ENCODE measurements around the gene CCDC187.

The CCDC187 gene

GRCh38 chr9:136251264-136252115, 52.4 kb downstream of the CCDC187 start:
- no peak for DNase-seq

DNA sequence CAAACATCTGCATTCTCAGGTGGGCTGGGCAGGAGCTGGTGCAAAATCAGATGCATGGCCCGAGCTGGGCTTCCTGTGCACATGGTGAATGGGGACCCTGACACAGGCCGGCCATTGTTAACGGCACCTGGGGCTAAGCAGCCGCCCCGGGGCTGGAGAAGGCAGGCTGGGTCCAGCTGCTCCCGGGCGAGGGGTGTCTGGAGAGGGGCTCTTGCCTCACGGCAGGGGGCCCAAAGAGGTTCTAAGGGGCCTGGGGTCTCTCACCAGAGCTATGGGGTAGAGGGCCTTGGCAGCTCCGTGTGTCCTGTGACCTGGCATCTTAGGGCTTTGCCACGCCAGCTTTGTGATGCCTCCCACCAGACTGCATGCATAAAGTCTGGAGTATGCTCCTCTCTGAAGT, 53.2 kb downstream of the CCDC187 start:
- DNase-seq: no peak

GRCh38 chr9:136249877-136250559, 53.9 kb downstream of the CCDC187 start:
- DNase-seq: no peak

DNA sequence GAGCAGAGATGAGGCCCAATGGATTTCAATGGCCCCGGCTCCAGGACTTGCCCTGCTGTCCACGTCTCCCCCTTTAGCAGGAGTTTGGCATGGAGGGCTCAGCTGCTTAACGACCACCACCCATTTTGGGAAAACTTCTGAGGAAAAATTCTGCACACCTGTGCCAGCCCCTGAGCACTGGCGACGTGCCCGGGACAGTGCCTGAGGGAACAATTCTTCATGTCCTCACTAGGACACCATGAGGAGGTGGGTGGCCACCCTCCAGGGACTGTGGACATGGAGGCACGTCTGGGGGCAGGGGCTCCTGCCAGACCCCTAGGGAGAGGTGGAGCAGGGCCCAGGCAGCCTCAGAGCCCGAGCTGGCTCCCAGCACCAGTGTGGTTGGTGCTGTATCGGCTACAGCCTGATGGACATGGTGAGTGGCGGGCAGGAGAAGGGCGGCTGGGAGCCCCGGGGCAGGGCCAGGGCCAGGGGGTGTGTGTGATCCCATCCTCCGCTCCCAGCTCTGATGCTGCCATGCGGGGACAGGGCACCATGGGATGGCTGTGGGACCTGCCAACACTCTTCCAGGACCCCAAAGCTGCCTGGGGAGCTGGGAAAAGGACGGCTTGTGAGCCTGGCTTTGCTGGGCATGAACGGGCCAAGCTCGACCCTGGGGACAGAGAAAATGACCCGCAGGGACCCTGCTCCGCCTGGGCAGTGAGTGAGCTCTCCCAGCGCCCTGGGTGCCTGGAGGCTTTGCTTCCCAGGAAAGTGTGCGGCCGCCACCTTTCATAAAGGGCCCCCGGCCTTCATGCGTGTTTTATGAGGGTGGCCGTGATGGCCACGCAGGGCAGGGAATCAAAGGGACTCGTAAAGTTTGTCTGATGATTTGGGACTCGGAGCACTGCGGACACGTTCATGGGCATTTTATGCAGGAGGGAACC, 54.7 kb downstream of the CCDC187 start:
- DNase-seq: no peak

DNA sequence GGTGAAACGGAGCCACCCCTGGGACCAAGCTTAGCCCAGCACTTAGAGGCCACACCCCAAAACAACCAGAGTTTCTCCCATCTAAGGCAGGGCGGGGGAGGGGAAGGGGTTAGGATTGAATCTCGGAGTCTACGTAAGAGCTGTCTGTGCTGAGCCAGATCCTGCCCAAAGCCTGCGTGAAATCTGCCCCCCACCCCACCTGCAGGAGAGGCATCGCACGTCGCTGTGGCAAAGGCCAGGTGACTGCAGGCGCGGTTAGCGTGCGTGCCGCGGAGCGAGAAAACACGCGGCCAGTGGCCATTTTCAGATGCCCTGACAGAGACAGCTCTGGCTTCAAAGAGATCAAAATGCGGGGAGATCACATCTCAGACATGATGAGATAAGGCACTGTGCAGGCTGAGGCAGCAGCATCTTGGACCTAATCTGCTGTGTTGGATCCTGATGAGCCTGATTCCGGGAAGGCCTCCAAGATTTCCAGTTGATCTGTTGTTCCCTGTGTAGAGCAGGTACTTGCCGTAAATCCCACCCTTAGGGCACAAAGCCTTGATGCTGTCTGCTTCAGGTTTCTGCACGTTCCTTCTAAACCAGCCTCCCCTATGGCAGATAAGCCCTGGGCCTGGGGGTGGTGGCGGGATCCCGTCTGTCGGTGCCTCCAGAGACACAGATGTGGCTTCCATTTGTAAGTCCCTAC, 55.8 kb downstream of the CCDC187 start:
- no peak for DNase-seq

GRCh38 chr9:136247551-136247916, 56.4 kb downstream of the CCDC187 start:
- DNase-seq: no peak

- DNase-seq: no peak
These were observed 56.9 kb downstream of the CCDC187 start for GRCh38 chr9:136246849-136247550.

DNA sequence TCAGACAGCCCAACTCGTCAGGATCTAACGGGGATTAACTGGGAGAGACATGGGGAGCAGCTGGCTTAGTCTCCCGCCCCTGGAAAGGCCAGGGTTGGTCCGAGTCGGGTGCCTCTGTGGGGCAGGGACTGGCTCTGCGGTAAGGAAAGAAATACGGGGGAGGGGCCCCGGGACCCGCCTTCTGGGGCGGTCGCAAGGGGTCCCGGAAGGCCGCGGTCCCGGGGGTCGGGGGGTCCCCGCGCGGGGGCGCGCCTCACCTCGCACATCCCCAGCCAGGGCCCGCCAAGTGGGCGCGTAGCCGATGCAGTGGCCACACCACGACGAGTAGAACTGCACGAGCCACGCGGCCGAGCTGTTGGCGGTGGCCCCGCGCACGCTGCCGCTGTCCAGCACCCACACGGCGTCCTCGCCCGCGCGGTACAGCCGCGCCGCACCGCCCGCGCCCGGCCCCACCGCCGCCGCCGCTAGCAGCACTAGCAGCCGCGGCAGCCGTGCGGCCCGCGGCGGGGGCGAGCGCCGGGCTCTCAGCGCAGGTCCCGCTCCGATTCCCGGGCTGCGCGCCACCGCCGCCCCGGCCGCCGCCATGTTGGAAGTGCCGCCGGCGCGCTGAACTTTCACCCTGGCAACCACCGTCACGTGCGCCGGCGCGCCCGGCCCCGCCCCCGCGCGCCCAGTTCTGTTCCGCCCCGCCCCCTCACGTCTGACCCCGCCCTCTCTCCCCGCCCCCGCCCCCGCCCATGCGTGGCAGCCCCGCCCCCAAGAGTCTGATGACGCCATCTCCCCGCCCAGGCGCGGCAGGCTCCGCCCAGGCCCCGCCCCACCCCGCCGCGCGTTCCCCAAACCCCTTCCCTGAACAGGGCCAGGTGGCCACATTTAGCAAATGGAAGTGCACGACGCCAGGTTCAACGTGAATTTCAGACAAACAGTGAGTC, 58.4 kb downstream of the CCDC187 start, which contains the start of gene QSOX2:
TSS of gene QSOX2 (minus strand) at position 594 of the 932 bp plus-strand sequence. CDS start at position 585, 9 bp downstream.
- peak; percentile 78 to 82 for DNase-seq

- no peak for DNase-seq
These were observed 59.0 kb downstream of the CCDC187 start for GRCh38 chr9:136244969-136245218.

GRCh38 chr9:136244122-136244968, 59.5 kb downstream of the CCDC187 start:
- peak; percentile 68 to 79 for DNase-seq

GRCh38 chr9:136243631-136244030, 60.3 kb downstream of the CCDC187 start:
- no peak for DNase-seq

GRCh38 chr9:136242918-136243525, 60.9 kb downstream of the CCDC187 start:
- no peak for DNase-seq

GRCh38 chr9:136242248-136242647, 61.6 kb downstream of the CCDC187 start:
- DNase-seq: no peak

DNA sequence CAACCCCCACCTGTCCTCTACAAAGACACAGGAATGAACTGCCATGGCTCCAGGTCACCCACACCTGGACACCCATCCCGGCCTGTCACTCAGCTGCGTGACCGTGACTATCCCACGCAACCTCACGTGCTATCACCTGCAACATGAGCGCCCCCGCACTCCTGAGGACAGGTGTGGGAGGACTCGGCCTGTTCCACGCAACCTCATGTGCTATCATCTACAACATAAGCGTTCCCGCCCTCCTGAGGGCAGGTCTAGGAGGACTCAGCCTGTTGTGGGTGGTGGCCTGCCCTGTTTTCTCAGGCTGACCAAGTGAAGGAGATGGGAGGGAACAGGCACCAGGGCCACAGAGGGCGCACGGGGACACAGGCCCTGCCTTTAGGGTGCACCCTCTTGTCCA, 62.4 kb downstream of the CCDC187 start:
- no peak for DNase-seq

GRCh38 chr9:136240941-136241340, 63.0 kb downstream of the CCDC187 start:
- DNase-seq: no peak

DNA sequence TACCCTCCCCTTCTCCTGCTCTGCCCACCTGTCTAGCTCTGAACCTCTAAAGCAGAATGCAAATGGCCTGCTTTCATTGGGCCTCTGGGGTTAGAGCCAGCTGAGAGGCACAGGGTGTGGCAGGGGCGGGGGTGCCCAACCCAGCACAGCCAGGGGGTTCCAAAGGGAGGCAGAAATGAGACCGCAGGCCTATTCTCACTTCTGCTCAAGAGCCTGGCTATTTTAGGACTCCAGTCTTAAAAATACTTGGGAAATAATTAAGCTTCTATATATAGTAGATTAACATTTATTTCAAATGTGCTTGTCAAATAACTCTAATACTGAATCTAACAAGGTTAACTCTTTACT, 63.9 kb downstream of the CCDC187 start:
- no peak for DNase-seq

GRCh38 chr9:136239135-136239982, 64.5 kb downstream of the CCDC187 start:
- DNase-seq: no peak

DNA sequence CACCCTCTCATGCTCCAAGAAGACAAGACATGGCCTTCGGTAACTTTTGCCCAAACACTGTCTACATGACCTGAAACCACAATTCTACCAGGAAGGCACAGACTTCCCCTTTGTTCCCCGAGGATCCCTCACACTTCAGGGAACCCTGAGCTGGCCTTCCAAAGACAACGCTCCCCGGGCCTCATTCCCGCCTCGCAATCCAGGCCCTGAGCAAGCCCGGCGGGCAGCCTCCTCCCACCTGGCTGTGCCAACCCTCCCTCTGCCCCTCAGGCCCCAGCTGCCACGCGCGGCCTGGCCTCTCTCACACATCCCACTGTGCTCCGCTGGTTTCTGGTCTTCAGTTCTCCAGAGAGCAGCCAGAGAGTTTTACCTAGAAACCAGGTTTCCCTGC, 65.6 kb downstream of the CCDC187 start:
- DNase-seq: no peak
